Peyer's patch (tissue), 4 donors: ENCODE results near the gene SLC7A14.

Experiments used
- CTCF ChIP-seq, 6 experiments: fragments of 450-650 bp in 4 of 6; fragments of 200-600 bp in 2 of 6; sonication (generic) in 1 of 6; IDR thresholded peaks; one replicate each; pipeline ENCODE4 v1.5.1; 2017 to 2019; ENCODE audit warnings: antibody characterized with exemption in 6 of 6, mild to moderate bottlenecking in 3 of 6, moderate library complexity in 1 of 6
- POLR2A ChIP-seq, 2 donors: fragments of 450-650 bp; IDR thresholded peaks; one replicate each; pipeline ENCODE4 v1.5.1; 2017; ENCODE audit warnings: antibody characterized with exemption in 2 of 2, mild to moderate bottlenecking in 2 of 2, moderate library complexity in 2 of 2

- TF ChIP-seq CTCF (IDR thresholded peaks at IDR 0.05) = no peak
- no peak for TF ChIP-seq POLR2A (IDR thresholded peaks at IDR 0.05)
Measured at GRCh38 chr3:170523248-170523647, 62.6 kb downstream of the SLC7A14 start.
